Urinary bladder (tissue), 4 donors: Measurements from ENCODE around the gene RBM14. TPM values are rescaled to one million over a fixed set of nuclear protein-coding genes. Genes with fewer than 3 reads are reported as not detected.
"Not testable (repeated sequence)": the region's sequence is repeated elsewhere in the genome, so short reads cannot be mapped to it uniquely, and the experiment has no call there.

Experiments used
- DNase-seq: peaks from one replicate; pipeline ENCODE4 v3.0.0-alpha.2; 2015; ENCODE audit errors: extremely low spot score
- H3K27ac ChIP-seq: one replicate; pipeline ENCODE4 v1.5.1; 2013; ENCODE audit warnings: low read depth, mild to moderate bottlenecking, moderate library complexity
- H3K36me3 ChIP-seq: one replicate; pipeline ENCODE4 v1.6.1; 2013; ENCODE audit warnings: mild to moderate bottlenecking, moderate library complexity; ENCODE audit not compliant: insufficient read depth
- H3K4me1 ChIP-seq: one replicate; pipeline ENCODE4 v1.6.1; 2013; ENCODE audit warnings: mild to moderate bottlenecking, moderate library complexity; ENCODE audit not compliant: insufficient read depth
- H3K4me3 ChIP-seq: one replicate; pipeline ENCODE4 v1.5.1; 2013; ENCODE audit warnings: low read depth, low read length
- WGBS: extraction: QIAGEN DNeasy Blood & Tissue Kit; methylation state at CpG from one replicate; pipeline ENCODE4 v1.1.7; 2013; 5-methylcytosine and 5-hydroxymethylcytosine counted together
- polyA plus RNA-seq: library from polyadenylated mRNA; stranded (reverse); fragments of 200-250 nt; gene quantifications from one replicate; pipeline ENCODE4 v1.2.3, GENCODE V29; 2013
- total RNA-seq: library from RNA; depleted of rRNA; stranded (reverse); fragments of >200 nt; gene quantifications from one replicate; pipeline ENCODE4 v1.2.3, GENCODE V29; 2014
- donor health status: healthy with polysubstance abuse.
- donor health status: healthy.

Gene RBM14
- total and polyA plus RNA-seq, 2 donors: 41.6 to 49.9 TPM

DNA sequence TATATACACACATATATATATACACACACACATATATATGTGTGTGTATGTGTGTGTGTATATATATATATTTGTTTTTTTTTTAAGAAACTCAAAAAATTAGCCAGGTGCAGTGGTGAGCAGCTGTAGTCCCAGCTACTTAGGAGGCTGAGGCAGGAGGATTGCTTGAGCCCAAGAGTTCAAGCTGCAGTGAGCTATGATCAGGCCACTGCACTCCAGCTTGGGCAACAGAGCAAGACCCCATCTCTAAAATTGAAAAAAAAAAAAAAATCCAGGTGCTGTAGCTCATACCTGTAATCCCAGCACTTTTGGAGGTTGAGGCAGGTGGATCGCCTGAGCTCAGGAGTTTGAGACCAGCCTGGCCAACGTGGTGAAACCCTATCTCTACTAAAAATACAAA is 27.1 kb upstream of the RBM14 start:
- not testable (repeated sequence) for DNase-seq, H3K4me1 ChIP-seq
- WGBS: 72% methylated on average over 2 of the region's 2 CpGs

GRCh38 chr11:66589996-66590675 is 26.3 kb upstream of the RBM14 start:
- WGBS: 96% methylated on average over 7 of the region's 7 CpGs
- DNase-seq: no peak
- Histone ChIP-seq H3K4me3 (no peak overlapping the region), H3K27ac (no peak overlapping the region), H3K36me3 (no peaks in the 10 kb centered on the region), H3K4me1 (no peaks in the 10 kb centered on the region)

More for the DNA sequence above, 27.1 kb upstream of the RBM14 start:
- H3K27ac ChIP-seq, H3K36me3 ChIP-seq, H3K4me3 ChIP-seq: not testable (repeated sequence)

DNA sequence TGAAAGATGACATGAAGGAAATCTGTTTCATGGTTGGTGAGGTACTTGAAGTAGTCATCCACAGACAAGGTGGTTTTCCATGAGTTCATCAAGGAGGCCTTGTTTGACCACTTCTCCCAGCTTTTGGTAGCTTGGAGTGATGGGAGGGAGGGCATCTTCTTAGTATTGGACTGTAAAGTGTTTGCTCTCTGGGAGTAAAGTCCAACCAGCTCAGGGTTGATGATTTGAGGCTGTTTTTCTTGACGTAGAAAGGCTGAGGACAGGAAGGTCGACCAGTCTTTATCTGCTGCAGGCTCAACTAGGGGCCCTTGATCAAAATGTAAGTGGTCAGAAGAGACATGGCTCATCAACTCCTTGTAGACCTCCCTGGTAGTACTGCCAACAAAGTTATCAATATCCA is 25.3 kb upstream of the RBM14 start:
- no peak overlapping the region for H3K4me3 ChIP-seq
- no peaks in the 10 kb centered on the region for H3K4me1 ChIP-seq
- no peak overlapping the region for H3K27ac ChIP-seq
- H3K36me3 ChIP-seq: no peaks in the 10 kb centered on the region
- DNase-seq: no peak
- WGBS: 91% methylated on average over 2 of the region's 2 CpGs

GRCh38 chr11:66592457-66593302 is 23.8 kb upstream of the RBM14 start, which contains the start of the genes CCDC87 and CCS:
TSS of gene CCDC87 (minus strand) at chr11:66593063. CDS start at chr11:66593015, 48 bp downstream.
TSS of gene CCS (plus strand) at chr11:66593185. CDS start at chr11:66593262, 77 bp downstream.
- 15% methylated on average over 68 of the region's 68 CpGs for WGBS
- Histone ChIP-seq H3K36me3 (no peaks in the 10 kb centered on the region), H3K4me1 (no peaks in the 10 kb centered on the region), H3K27ac (peak within 1 kb of the TSS; percentile 89), H3K4me3 (peak within 1 kb of the TSS; percentile 65)
- DNase-seq: peak; percentile 83

DNA sequence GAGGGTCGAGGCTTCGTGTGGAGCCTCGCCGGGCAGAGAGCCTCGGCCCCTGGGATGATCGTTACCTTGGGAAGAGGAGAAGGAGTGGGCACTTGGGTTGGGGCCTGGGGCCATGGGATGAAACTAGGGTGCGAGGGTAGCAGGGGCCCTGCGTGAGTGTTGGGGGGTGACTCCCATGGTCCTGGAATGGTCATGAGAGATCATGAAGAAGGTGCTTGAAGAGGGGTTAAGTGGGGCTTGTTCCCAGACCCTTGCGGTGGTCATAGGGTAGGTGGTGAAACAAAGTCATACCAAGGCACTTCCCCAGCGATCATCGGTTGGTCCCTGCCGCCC is 23.2 kb upstream of the RBM14 start:
- H3K4me3 ChIP-seq: peak overlapping the region; percentile 65
- H3K36me3 ChIP-seq: no peaks in the 10 kb centered on the region
- WGBS: 7% methylated on average over 12 of the region's 12 CpGs
- peak overlapping the region; percentile 89 for H3K27ac ChIP-seq
- no peak for DNase-seq
- no peaks in the 10 kb centered on the region for H3K4me1 ChIP-seq

DNA sequence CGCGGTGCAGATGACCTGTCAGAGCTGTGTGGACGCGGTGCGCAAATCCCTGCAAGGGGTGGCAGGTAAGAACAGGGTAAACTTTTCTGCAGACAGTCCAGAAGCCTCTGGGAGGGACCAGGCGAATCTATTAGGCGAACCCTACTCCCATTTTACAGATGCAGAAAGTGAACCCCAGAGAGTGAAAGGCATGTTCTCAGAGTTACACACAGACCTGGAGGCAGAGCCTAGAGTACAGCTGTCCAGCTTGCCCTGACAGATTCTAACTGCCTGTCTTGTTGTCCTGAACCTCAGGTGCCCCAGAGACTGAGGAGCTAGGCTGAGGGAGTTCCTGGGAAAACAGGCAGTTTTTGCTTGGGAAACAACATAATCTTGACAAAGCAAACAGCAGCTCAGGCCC is 22.8 kb upstream of the RBM14 start:
- H3K4me1 ChIP-seq: no peaks in the 10 kb centered on the region
- WGBS: 54% methylated on average over 7 of the region's 7 CpGs

GRCh38 chr11:66595245-66595904 is 21.1 kb upstream of the RBM14 start:
- peak; percentile 39 for DNase-seq
- WGBS: 22% methylated on average over 5 of the region's 5 CpGs
- Histone ChIP-seq H3K4me3 (no peak overlapping the region), H3K4me1 (no peaks in the 10 kb centered on the region), H3K36me3 (no peaks in the 10 kb centered on the region), H3K27ac (peak overlapping the region; percentile 79)

More for the DNA sequence above, 22.8 kb upstream of the RBM14 start:
- H3K36me3 ChIP-seq: no peaks in the 10 kb centered on the region
- no peak overlapping the region for H3K27ac ChIP-seq
- DNase-seq: no peak
- H3K4me3 ChIP-seq: peak overlapping the region; percentile 65

- Histone ChIP-seq H3K36me3 (no peaks in the 10 kb centered on the region), H3K27ac (no peak overlapping the region), H3K4me3 (no peak overlapping the region), H3K4me1 (no peaks in the 10 kb centered on the region)
- WGBS: 98% methylated on average over 6 of the region's 6 CpGs
- no peak for DNase-seq
Measured at GRCh38 chr11:66598993-66599392, 17.4 kb upstream of the RBM14 start.

DNA sequence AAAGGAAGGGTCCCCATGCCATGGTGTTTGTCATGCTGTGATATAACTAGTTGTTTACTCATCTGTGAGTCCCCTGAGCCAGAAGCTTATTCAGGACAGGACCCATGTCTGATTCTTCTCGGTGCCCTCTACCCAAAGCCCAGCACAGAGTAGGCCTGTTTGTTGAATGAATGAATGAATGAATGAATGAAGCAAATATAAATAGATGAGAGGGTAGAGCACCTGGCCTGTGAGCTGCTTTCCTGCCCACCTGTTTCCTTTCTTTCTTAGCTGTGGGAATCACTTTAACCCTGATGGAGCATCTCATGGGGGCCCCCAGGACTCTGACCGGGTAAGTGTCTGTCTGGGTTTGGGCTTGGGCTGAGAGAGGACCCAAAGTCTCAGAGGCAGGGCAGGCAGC is 16.2 kb upstream of the RBM14 start:
- 90% methylated on average over 2 of the region's 2 CpGs for WGBS
- Histone ChIP-seq H3K4me1 (no peaks in the 10 kb centered on the region), H3K36me3 (no peaks in the 10 kb centered on the region), H3K27ac (no peak overlapping the region), H3K4me3 (no peak overlapping the region)
- DNase-seq: no peak

DNA sequence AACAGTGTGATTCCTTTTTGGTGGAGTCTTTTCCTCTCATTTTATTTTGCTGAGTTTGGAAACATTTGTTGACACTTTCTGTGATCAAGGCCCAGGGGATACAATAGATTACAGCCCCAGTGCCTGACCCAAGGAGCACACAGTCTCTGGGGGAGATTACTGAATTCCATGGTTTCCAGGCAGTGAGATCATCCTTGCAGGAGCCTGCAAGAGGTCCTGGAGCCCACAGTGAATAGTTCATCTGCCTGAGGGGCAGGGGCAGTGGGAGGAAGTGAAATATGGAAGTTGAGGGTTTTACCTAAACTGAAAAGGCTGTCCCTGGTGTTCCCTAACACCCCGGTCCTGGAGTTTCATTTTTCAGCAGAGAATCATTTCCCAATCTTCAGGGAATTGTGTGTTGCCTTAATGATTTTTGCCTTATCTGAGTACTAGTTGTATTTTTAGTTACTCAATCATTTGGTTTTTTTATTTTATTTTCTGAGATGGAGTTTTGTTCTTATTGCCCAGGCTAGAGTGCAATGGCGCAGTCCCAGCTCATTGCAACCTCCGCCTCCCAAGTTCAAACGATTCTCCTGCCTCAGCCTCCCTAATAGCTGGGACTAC is 15.7 kb upstream of the RBM14 start:
- no peaks in the 10 kb centered on the region for H3K4me1 ChIP-seq
- H3K4me3 ChIP-seq: no peak overlapping the region
- no peak overlapping the region for H3K27ac ChIP-seq
- no peaks in the 10 kb centered on the region for H3K36me3 ChIP-seq
- 96% methylated on average over 4 of the region's 4 CpGs for WGBS
- no peak for DNase-seq

DNA sequence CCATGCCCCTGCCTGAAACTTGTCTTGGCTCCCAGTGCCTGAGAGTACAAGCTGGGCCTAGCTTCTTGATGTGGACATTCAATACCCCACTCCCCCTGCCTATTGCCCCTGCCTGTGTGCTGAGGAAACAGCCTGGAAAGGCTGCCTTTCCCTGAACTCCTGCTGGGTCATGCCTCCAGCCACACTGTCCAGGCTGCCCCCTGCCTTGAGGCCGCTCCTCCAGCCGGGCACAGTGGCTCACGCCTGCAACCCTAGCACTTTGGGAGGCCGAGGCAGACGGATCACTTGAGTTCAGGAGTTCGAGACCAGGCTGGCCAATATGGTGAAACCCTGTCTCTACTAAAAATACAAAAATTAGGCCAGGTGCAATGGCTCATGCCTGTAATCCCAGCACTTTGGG is 13.4 kb upstream of the RBM14 start:
- DNase-seq: no peak
- H3K36me3 ChIP-seq: no peaks in the 10 kb centered on the region
- no peaks in the 10 kb centered on the region for H3K4me1 ChIP-seq
- 92% methylated on average over 6 of the region's 6 CpGs for WGBS
- H3K4me3 ChIP-seq: no peak overlapping the region
- no peak overlapping the region for H3K27ac ChIP-seq

- Histone ChIP-seq H3K4me3 (no peak overlapping the region), H3K27ac (no peak overlapping the region), H3K4me1 (no peaks in the 10 kb centered on the region), H3K36me3 (no peaks in the 10 kb centered on the region)
- 92% methylated on average over 5 of the region's 5 CpGs for WGBS
- DNase-seq: no peak
Measured at GRCh38 chr11:66604155-66604554, 12.3 kb upstream of the RBM14 start.

DNA sequence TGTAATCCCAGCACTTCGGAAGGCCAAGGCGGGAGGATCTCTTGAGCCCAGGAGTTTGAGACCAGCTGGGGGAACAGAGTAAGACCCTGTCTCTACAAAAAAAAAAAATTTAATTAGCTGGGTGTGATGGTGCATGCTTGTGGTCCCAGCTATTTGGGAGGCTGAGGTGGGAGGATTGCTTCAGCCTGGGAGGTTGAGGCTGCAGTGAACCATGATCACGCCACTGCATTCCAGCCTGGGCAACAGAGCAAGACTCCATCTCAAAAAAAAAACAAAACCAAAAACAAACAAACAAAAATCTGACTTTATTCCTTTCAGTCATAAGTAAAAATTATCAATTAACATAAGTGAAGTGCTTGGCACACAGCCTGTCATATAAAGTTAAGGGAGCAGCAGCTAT is 9.8 kb upstream of the RBM14 start:
- peak overlapping the region; percentile 42 for H3K27ac ChIP-seq
- 92% methylated on average over 3 of the region's 3 CpGs for WGBS
- not testable (repeated sequence) for H3K4me3 ChIP-seq, DNase-seq, H3K4me1 ChIP-seq, H3K36me3 ChIP-seq
